Esophagus (tissue), 2 donors: ENCODE data around the gene PGK1. TPM values are rescaled to one million over a fixed set of nuclear protein-coding genes. Genes with fewer than 3 reads are reported as not detected.
"Not testable (repeated sequence)": the region's sequence is repeated elsewhere in the genome, so short reads cannot be mapped to it uniquely, and the experiment has no call there.

ENCODE experiments used
- H3K27ac ChIP-seq, 2 donors: one replicate each; pipeline ENCODE4 v1.5.1; 2013; ENCODE audit warnings: low read depth in 2 of 2, mild to moderate bottlenecking in 2 of 2, inconsistent platforms in 1 of 2, low read length in 1 of 2, moderate library complexity in 1 of 2
- H3K27me3 ChIP-seq, 2 donors: one replicate each; pipeline ENCODE4 v1.6.1; 2013; ENCODE audit warnings: low read length in 2 of 2, control low read depth in 1 of 2, mild to moderate bottlenecking in 1 of 2; ENCODE audit not compliant: insufficient read depth in 2 of 2, control insufficient read depth in 1 of 2
- H3K36me3 ChIP-seq, 2 donors: one replicate each; pipeline ENCODE4 v1.6.1; 2013; ENCODE audit warnings: low read length in 1 of 2; ENCODE audit not compliant: control insufficient read depth in 2 of 2, insufficient read depth in 2 of 2
- H3K4me1 ChIP-seq, 2 donors: one replicate each; pipeline ENCODE4 v1.6.1; 2013; ENCODE audit warnings: low read length in 1 of 2; ENCODE audit not compliant: control insufficient read depth in 2 of 2, insufficient read depth in 2 of 2
- H3K4me3 ChIP-seq, 2 donors: one replicate each; pipeline ENCODE4 v1.5.1; 2013; ENCODE audit warnings: low read length in 2 of 2, mild to moderate bottlenecking in 2 of 2, low read depth in 1 of 2, moderate library complexity in 1 of 2
- H3K9me3 ChIP-seq, 2 donors: one replicate each; pipeline ENCODE4 v1.6.1; 2013; ENCODE audit warnings: mild to moderate bottlenecking in 2 of 2, low read depth in 1 of 2, low read length in 1 of 2, moderate library complexity in 1 of 2; ENCODE audit not compliant: control insufficient read depth in 2 of 2, insufficient read depth in 1 of 2
- WGBS, 2 donors: extraction: QIAGEN DNeasy Blood & Tissue Kit; methylation state at CpG; one replicate each; pipeline ENCODE4 v1.1.7; 2013; 5-methylcytosine and 5-hydroxymethylcytosine counted together
- polyA plus RNA-seq, 2 donors: library from polyadenylated mRNA; stranded (reverse); fragments of 200-250 nt; gene quantifications; one replicate each; pipeline ENCODE4 v1.2.3, GENCODE V29; 2013
- donor health status: healthy with polysubstance abuse.
- donor health status: Bipolar disorder and iron deficiency.

PGK1 gene
- polyA plus RNA-seq, 2 donors: 86.0 to 238 TPM

DNA sequence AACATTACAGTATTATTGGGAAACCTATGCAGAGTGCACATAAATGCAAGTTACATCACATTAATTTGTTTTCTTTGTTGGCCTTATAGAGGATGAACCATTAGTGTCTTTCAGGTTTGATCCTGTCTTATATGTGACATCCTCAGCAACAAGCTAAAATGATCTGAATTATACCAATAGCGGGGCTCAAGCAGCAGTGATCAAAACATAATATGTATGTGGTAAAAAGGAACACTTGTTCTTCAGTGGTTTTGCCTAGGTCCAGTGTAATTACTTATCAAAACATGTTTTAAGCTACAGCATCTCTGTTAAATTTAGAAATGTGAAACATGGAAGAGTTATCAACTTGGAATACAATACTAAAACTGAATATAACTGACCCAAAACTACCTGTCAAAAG is 26.3 kb downstream of the PGK1 start:
- Histone ChIP-seq H3K27ac (no peak overlapping the region), H3K4me1 (no peaks in the 10 kb centered on the region), H3K27me3 (peaks cover 0 to 2% of the 10 kb centered on the region in 2 donors), H3K36me3 (no peaks in the 10 kb centered on the region), H3K9me3 (no peaks in the 10 kb centered on the region), H3K4me3 (no peak overlapping the region)
- 86 to 92% methylated on average over 1 of the region's 1 CpG for WGBS, 2 donors

DNA sequence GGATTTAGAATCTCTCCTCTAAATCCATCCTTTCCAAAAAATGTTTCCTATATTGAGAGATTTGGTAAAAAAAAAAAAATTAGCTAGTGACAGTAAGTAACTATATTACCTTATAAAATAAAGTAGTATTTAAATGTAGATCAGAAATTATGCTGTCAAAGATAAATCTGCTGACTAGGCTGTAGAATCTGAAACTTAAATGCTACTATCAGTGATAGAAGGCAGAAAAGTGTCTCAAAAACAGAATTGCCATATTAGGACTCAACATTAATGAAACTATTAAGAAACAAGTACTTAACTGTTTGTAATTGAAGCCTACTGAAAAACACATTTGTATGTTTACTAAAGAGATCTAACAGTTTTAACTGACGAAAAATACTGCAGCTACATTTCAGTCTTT is 27.1 kb downstream of the PGK1 start:
- Histone ChIP-seq H3K4me3 (no peak overlapping the region), H3K4me1 (no peaks in the 10 kb centered on the region), H3K9me3 (no peaks in the 10 kb centered on the region), H3K27ac (no peak overlapping the region), H3K27me3 (peaks cover 0 to 2% of the 10 kb centered on the region in 2 donors), H3K36me3 (no peaks in the 10 kb centered on the region)
- WGBS, 2 donors: 62 to 82% methylated on average over 1 of the region's 1 CpG

DNA sequence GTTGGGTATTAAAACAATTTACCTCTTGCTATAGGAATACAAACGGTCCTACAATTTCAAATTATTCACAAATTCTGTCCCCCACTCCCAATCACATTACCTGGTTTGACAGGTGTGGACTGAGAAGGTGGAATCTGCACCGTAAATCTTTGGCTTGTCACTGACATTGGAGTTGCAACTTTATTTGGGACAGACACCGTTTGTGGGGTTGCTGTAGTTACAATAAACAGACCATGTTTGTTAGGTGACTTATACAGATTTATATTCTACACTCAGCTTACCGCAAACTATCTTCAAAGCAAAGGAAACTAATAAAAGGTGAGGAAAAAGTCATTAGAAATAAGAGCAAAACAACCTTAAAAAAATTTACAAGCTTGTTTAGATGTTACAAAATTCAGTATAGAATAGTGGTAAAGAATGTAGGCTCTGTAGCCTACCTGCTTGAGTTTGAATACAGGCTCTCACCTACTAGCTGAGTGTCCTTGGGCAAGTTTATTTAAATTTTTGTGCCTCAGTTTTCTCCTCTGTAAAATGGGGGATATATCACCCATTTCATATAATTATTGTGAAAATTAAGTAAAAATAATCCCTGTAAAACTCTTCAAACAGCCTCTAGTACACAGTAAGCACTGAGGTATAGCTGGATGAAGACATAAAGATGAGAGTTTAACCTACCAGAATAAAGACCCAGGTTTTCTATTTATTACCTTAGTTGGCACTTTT is 29.4 kb downstream of the PGK1 start:
- Histone ChIP-seq H3K27ac (no peak overlapping the region), H3K27me3 (peaks cover 0 to 2% of the 10 kb centered on the region in 2 donors), H3K4me1 (no peaks in the 10 kb centered on the region), H3K9me3 (no peaks in the 10 kb centered on the region), H3K36me3 (no peaks in the 10 kb centered on the region), H3K4me3 (no peak overlapping the region)
- 57 to 69% methylated on average over 4 of the region's 4 CpGs for WGBS, 2 donors

DNA sequence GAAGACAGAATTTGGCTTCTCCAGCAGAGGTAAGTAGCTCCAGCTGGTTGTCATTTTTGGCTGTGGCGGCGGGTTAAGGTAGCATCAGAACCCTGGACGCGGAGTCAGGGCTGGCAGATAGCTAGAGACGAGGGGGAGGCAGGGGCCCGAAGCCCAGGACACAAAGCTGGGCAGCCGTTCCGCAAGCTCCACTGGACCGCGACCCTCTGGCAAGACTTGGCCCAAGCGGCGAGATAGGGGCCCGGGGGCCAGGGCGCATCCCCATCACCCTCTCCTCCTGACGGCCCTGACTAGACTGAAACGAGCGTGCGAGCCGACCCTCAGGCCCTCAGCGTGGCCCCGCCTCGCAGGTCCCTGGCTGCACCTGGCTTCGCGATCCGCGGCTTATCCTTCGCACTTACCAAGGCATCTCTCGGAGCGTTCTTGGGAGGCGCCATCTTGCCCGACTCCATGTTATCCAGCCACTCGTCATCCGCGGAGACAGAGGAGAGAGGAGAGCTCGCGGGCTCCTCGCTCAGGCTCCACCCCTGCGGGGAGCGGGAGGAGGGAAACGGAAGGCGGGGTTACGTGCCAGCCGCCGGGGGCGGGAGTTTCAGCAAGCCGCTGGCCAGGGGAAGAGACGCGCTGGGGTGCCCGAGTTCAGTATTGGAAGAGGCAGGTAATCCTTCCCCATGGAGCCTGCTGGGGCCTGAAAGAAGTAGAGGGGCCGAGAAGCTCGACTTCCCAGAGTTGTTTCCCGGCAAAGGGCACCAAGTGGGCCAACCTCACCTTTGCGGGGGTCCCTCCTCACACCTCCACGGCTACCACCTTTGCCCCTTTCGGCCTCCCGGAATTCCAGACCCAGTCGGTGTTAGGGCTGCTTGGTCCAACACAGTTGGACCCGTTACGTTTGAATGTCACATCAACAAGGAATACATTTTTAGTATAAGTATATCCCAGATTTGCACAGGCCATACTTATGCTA is 35.4 kb downstream of the PGK1 start, which contains the start of gene TAF9B:
TAF9B (minus strand) TSS at position 491 of the 964 bp plus-strand sequence; CDS start at position 452, 39 bp downstream.
- 3 to 22% methylated on average over 59 of the region's 59 CpGs for WGBS, 2 donors
- Histone ChIP-seq H3K27ac (peak within 1 kb of the TSS; percentile 62 to 84), H3K4me1 (no peaks in the 10 kb centered on the region), H3K9me3 (no peaks in the 10 kb centered on the region), H3K27me3 (no peaks in the 10 kb centered on the region), H3K4me3 (peak within 1 kb of the TSS; percentile 80 to 84), H3K36me3 (no peaks in the 10 kb centered on the region)

DNA sequence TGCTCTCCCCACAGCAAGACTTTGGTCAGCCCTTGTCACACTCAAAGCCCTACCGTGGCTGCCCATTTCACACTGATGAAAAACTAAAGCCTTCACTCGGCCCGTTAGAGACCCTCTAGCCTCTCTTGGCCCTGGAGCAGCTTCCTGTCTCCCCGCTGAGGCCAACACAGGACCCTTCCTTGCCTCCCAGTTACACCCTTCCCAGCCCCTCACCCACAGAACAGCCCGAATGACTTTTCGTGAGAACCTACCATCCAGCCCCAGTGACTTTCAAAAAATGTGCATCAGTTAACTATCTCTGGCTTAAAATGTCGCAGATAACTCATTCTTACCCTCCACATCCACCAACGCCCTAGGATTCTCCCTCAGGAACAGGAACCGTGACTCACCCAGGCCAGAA is 36.2 kb downstream of the PGK1 start:
- Histone ChIP-seq H3K4me1 (no peaks in the 10 kb centered on the region), H3K9me3 (no peaks in the 10 kb centered on the region), H3K4me3 (no peak overlapping the region), H3K27me3 (no peaks in the 10 kb centered on the region), H3K27ac (no peak overlapping the region), H3K36me3 (no peaks in the 10 kb centered on the region)
- WGBS, 2 donors: 88 to 94% methylated on average over 9 of the region's 9 CpGs

DNA sequence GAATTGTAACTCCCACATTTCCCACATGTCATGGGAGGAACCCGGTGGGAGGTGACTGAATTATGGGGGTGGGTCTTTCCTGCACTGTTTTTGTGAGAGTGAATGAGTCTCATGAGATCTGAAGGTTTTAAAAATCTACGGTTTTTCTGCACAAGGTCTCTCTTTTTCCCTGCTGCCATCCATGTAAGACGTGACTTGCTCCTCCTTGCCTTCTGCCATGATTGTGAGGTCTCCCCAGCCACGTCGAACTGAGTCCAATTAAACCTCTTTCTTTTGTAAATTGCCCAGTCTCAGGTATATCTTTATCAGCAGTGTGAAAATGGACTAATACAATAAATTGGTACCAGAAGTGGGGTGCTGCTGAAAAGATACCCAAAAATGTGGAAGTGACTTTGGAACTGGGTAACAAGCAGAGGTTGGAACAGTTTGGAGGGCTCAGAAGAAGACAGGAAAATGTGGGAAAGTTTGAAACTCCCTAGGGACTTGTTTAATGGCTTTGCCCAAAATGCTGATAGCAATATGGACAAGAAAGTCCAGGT is 43.0 kb downstream of the PGK1 start:
- not testable (repeated sequence) for H3K9me3 ChIP-seq, H3K4me1 ChIP-seq, H3K27ac ChIP-seq, H3K27me3 ChIP-seq, H3K4me3 ChIP-seq, H3K36me3 ChIP-seq
- 88 to 98% methylated on average over 5 of the region's 5 CpGs for WGBS, 2 donors

DNA sequence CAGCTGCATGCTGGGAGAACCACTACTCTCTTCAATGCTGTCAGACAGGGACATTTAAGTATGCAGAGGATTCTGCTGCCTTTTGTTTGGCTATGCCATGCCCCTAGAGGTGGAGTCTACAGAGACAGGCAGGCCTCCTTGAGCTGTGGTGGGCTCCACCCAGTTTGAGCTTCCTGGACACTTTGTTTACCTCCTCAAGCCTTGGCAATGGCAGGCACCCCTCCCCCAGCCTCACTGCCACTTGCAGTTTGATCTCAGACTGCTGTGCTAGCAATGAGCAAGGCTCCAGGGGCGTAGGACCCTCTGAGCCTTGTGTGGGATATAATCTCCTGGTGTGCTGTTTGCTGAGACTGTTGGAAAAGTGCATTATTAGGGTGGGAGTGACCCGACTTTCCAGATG is 53.3 kb downstream of the PGK1 start:
- 68 to 81% methylated on average over 2 of the region's 2 CpGs for WGBS, 2 donors
- H3K27me3 ChIP-seq, H3K36me3 ChIP-seq, H3K4me1 ChIP-seq, H3K9me3 ChIP-seq, H3K27ac ChIP-seq, H3K4me3 ChIP-seq: not testable (repeated sequence)

DNA sequence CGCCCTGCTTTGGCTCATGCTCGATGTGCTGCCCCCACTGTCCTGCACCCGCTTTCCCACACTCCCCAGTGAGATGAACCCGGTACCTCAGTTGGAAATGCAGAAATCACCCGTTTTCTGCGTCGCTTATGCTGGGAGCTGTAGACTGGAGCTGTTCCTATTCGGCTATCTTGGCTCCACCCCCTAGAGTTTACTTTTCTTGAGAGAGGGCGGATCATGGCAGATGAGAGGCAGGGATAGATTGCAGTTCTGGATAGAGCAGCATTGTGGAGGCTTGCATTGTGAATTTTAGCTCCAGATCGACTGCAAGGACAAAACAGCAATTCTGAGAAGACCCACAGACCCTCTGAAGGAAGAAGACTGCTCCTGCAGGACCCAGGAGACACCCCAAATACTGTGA is 53.8 kb downstream of the PGK1 start:
- H3K9me3 ChIP-seq: not testable (repeated sequence)

DNA sequence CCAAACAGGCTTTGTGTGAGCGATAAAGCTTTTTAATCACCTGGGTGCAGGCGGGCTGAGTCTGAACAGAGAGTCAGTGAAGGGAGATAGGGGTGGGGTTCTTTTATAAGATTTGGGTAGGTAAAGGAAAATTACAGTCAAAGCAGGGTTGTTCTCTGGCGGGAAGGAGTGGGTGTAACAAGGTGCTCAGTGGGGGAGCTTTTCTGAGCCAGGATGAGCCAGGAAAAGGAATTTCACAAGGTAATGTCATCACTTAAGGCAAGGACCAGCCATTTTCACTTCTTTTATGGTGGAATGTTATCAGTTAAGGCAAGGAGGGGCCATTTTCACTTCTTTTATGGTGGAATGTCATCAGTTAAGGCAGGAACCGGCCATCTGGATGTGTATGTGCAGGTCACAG is 56.7 kb downstream of the PGK1 start:
- H3K9me3 ChIP-seq, H3K4me3 ChIP-seq, H3K27me3 ChIP-seq, H3K27ac ChIP-seq, H3K4me1 ChIP-seq, H3K36me3 ChIP-seq: not testable (repeated sequence)
- 78 to 89% methylated on average over 4 of the region's 4 CpGs for WGBS, 2 donors

More for the DNA sequence above, 53.8 kb downstream of the PGK1 start:
- WGBS, 2 donors: 78 to 90% methylated on average over 10 of the region's 10 CpGs
- not testable (repeated sequence) for H3K4me1 ChIP-seq, H3K27ac ChIP-seq, H3K4me3 ChIP-seq, H3K36me3 ChIP-seq, H3K27me3 ChIP-seq
